GM21825 (cell line): ENCODE measurements around the gene LCN12.

Experiments used
- ATAC-seq: cut with Tn5 transposase; IDR thresholded peaks from one replicate; pipeline ENCODE4 v1.9.1; 2021; ENCODE audit warnings: mild to moderate bottlenecking, moderate library complexity; ENCODE audit not compliant: unreplicated experiment

Gene LCN12

DNA sequence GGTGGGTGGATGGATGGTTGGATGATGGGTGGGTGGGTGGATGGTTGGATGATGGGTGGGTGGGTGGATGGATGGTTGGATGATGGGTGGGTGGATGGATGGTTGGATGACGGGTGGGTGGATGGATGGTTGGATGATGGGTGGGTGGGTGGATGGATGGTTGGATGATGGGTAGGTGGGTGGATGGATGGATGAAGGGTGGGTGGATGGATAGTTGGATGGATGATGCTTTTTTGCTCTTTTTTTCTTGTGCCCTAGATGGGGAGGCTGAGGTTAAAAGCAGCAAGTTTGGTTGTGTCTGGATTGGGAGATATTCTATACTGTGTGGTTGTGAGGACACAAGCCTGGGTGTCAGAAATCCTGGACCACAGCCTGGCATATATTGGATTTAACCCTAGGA is 5.4 kb downstream of the LCN12 start:
- ATAC-seq: no peak

DNA sequence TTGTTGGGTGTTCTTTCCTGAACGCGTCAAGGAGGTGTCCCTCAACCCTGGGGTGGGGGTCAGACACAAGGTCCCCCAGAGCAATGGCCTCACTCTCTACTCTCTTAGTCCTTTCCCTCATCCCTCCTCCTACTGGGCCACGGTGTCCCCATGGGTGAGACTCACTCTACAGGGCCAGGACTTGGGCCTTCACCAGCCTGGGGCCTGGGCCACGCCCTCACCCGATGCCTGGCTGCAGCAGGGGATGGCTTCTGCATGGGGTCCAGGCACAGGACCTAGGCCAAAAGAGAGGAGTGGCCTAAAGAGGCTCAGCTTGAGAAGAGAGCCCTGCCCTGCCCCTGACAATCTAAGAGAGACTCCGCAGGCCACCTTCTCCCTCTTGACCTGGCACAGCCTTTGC is 5.8 kb downstream of the LCN12 start:
- no peak for ATAC-seq

DNA sequence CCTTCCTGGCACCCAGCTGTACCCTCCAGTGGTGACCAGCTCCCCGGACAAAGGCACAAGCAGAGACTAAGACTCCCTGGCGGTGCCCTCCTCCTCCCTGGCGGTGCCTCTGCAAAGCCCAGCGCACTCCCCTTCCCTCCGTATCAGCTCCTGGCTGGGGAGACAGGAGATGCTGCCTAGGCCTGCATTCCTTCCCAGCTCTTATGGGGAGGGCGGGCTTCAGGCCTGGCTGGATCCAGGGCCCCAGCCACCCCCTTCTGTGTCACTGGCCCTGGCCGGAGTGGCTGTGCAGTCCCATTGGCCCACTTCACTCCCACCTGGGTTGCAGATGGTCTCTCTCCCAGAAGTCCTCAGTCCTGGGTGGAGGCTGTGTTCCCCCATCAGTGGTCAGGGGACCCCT is 6.4 kb downstream of the LCN12 start:
- no peak for ATAC-seq

DNA sequence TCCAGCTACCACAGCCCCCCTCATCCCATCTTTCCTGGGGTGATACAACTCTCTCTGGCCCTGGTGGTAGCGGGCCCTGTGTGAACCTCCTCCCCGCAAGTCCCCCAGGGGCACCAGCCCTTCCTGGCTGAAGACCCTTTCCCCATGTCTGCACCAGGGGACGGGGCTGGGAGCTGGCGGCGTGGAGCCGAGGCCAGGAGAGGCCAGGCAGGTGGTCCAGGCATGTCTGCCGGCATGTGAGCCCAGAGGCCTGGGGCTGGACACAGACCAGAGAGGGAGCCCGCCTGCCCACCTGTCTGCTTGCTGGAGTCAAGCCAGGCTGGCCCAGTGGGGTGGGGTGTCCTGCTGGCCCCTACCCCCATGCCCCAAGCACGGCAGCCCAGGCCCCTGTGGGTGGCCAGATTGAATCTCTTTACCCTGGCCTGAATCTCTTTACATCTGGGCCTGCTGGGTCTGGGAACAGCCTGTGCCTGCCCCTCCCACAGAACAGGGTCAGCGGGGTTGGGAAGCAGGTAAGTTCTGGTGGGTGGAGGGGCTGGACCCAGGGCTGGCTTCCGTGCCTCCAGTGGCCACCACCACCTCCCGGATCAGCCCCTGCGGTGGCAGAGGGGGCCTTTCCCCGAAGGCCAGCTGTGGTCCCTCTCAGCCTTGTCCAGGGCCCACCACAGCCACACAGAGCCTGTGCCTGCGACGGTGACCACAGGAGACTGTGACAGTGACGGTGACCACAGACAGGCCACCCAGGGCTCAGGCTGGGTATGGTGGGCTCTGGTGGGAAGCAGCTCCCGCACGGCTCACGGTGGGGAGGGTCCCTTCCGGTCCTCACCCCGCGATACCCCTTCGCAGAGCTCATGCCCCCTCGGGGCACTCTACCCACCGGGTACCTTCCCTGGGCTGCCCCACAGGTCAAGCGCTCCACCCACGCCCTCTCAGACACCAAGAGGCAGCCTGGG is 7.1 kb downstream of the LCN12 start:
- no peak for ATAC-seq

DNA sequence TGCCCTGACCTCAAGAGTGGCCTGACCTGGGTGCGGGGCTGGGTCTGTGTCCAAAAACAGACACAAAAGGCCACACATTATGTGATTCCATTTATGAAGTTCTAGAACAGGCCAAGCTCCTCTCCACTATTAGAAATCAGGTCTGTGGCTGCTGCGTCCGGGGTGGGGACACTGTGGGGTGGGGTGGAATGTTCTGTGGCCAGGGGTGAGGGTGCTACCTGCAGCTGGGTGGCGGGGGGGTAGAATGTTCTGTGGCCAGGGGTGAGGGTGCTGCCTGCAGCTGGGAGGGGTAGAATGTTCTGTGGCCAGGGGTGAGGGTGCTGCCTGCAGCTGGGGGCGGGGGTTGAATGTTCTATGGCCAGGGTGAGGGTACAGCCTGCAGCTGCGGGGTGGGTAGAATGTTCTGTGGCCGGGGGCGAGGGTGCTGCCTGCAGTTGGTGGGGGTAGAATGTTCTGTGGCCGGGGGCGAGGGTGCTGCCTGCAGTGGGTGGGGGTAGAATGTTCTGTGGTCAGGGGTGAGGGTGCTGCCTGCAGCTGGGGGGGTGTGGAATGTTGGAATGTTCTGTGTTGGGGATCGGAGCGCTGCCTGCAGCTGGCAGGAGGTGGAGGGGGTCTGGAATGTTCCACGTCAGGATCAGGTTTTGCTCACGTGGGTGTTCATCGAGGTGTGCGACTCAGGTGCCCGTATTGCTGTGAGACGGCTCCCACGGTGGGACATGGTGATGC is 8.3 kb downstream of the LCN12 start:
- ATAC-seq: no peak

DNA sequence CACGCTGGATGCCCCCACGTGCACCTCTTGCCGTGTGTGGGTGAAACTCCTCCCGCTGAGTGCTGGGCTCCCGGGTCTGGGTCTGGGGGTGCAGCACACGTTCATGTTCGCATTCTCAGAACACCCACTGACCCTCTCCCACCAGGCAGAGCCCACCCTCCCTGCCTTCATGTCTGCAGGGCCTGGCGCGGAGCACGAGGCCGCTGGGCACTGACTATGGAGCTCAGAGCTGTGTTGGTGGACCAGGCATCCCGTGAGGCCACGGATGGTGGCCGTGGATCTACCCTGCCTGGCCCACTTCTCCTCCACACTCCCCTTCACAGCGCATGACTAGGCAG is 8.8 kb downstream of the LCN12 start:
- no peak for ATAC-seq

DNA sequence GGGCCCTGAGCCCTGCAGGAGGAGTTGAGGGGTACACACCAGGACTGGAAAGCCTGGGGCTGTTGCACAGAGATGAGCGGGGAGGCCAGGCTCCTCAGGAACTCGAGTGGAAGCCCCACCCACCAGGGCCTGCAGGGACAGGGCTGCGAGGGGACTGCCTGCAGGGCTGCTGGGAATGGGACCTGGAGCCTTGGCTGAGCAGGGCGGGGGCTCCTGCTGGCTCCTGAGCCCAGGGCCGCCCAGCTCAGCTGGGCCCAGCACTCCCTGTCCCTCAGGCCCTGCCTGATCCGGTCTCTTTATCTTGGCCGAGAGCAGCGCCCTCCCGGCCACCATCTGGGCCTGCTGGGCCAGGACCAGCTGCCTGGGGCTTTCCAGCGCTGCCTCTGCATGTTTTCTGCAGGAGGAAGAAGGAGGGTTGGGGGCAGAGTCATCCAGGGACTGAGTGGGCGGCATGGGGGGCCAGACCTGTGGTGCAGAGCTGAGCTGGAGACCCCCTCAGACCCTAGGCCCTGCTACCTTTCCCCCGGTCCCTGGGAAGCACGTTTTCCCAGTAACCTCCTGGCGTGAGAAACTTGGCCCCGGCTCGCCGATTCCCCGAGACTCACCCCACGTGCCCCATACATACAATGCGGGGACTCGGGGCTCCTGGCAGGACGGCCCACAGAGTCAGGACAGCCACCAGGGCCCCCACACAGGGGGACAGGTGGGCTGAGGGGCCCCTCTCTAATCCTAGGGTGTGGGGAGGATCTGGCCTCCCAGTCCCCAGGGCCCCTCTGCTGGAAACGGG is 9.4 kb downstream of the LCN12 start:
- ATAC-seq: no peak

DNA sequence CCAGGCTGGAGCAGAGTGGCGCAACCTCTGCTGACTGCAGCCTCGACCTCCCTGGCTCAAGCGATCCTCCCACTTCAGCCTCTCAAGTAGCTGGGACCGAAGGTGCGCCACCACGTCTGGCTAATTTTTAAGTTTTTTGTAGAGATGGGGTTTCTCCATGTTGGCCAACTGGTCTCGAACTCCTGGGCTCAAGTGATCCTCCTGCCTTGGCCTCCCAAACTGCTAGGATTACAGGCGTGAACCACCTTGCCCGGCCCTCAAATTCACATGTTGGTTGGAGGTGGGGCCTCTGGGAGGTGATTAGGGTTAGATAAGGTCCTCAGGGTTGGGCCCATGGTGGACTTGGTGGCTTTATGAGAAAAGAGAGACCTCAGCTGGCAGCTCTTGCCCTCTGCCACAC is 10.1 kb downstream of the LCN12 start:
- no peak for ATAC-seq

DNA sequence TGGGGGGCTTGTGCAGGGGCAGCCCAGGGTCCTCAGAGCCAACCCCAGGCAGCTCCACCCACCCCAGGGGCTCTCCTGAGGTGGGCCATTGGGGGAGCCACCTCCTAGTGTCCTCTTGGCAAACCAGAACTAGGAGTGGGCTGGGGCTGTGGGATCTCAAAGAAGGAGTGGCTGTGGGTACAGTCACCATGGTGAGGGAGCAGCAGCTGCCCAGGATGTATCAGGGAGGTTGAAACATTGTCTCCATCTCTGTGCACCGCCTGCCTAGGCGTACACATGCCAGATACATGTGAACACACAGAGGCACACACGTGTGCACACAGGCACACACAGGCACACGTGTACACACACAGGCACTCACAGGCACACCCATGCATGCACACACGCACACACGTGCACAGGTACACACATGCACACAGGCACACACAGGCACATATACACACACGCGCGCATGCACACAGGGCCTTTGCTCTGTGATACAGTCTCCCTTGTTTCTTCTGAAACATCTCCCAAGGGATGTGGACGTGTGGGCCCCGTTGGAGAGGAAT is 10.7 kb downstream of the LCN12 start:
- ATAC-seq: no peak

DNA sequence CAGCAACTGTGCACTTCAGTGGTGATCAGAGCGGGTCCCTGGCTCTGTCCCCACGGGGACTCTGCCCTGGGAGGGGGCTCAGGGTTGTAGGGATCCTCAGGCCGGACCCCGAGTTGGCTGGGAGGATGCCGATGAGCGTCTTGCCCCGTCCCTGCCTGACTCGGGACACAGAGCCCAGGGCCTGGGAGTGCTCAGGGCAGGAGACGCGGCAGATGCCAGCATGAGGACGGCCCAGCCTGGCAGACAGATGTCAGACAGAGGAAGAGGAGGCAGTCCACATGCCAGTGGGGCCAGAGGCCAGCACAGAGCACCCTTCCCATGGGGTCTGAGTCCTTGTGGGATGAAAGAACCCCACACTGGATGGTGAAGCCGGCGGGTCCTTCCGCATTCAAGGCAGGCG is 11.3 kb downstream of the LCN12 start:
- no peak for ATAC-seq

DNA sequence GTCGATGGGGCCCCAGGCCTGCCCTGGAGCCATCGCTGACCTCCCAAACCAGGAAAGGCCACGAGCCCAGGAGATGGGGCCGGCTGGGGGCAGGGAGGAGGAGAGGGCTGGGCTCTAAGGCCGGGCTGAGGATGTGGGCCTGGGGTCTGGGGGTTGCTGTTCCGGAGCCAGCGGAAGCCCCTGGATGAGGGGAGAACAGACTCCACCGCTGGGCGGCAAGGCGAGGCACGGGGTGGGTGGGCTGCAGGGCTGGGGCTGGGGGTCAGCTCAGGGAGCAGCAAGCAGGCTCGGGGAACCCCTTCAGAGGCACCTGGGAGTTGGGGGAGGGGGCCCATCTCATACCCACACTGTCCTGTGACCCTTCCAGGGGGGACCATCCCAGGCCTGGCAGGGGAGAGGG is 11.7 kb downstream of the LCN12 start:
- no peak for ATAC-seq

DNA sequence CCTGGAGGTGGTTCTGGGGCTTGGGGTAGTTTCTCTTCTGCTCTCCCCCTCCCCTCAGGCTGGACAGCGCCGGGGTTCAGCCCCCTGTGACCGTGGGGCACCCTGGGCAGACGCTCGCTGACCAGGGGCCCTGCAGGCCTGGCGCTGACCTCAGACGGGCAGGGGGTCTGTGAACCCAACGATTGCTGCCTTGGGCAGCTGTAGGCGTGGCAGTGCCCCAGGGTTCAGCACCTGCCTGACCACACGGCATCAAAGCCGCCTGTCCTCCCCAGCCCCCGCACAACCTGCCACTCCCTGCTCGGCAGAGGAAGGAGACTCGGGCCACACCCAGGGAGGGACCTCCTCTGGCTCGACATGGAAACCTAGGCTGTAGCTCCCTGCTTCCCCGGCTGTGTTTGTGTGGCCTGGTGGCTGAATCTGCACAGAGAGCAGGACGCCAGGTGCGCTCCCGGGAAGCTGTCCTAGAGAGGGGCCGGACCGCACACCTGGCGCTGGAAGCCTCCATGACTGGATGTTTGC is 12.2 kb downstream of the LCN12 start:
- ATAC-seq: no peak

DNA sequence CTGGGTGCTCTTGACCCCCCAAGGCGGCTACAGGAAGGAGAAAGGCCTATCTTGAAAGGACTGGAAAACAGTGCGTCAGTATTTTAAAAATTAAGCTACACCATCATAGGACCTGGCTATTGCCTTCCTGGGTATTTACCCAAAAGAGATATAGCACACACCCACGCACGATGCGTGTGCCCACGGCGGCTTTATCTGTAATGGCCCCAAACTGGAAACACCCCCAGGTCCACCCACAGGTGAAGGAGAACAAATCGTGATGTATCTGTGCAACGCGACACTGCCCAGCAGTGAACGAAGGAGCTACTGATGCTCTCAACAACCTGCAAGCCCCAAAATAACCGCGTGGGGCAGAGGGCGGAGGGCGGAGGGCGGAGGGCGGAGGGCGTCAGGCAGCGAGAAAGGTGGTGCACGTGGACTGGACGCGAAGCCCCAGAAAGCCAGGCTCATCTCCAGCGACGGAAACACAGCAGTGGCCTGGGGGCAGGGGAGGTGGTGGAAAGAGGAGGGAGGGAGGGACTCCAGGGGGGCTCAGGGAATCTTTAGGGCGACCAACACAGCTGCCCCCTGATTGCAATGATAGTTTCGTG is 12.9 kb downstream of the LCN12 start:
- no peak for ATAC-seq

DNA sequence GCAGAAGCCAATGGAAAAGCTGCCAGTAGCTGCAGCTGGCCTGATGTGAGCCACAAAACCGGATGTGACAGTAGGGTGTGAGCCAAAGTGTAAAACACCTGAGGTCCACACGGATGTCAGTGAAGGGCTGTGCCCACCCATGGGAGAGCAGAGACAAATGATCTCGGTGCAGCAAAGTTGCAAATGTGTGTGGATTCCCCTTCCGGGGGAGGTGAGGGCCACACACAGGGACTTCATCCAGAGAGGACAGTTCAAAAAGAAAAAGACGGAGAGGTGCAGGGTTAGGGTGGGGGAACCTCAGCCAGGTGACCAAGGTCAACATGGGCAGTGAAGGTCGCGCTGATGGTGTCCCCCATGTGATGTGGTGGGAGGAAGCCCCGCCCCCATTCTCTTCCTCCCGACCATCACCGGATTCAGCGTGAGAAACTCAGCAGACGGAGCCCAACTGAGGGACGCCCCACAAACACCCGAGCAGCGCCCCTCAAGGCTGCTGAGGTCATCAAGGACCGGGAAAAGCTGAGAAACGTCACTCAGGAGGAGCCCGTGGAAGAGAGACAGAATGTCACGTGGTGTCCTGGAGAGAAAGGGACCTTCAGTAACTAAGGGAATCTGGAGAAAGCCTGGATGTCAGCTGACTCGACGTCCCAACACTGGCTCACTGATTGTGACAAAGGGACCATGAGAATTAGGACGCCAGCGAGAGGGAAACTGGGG is 13.9 kb downstream of the LCN12 start:
- ATAC-seq: no peak

DNA sequence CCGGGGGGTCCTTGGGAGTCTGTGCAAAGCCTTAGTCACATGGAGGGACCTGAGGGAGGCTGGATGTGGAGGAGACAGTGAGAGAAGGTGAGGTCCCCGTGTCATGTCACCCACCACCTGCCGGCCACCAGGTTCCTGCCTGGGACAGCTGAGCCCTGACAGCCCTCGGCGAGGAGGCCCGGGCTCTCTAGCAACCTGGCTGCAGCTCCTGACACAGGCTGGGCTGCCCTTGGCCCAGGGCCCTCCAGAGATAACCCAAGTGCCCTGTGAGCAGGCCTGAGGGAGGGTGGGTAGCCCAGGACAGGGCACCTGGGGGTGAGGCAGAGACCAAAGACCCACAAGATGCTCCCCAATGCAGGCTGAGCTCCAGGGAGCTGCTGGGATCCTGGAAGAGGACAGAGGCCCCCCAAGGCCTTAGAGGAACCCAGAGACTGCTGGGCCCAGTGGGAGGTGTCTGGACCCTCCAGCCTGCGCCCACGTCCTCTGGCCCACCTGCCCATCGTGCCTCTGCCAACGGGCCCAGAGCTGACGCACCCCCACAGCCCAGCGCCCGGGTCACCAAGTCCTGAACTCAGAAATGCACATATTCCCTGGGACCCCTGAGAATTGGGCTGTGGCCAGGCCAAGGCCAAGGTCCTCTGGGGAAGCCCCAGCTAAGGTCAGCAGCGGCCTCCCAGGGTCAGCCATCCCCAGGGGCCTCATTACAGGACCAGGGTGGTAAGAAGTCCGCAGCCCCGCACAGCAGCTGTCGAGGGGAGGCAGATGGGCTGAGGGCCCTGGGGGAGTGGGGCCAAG is 16.5 kb downstream of the LCN12 start:
- no peak for ATAC-seq

DNA sequence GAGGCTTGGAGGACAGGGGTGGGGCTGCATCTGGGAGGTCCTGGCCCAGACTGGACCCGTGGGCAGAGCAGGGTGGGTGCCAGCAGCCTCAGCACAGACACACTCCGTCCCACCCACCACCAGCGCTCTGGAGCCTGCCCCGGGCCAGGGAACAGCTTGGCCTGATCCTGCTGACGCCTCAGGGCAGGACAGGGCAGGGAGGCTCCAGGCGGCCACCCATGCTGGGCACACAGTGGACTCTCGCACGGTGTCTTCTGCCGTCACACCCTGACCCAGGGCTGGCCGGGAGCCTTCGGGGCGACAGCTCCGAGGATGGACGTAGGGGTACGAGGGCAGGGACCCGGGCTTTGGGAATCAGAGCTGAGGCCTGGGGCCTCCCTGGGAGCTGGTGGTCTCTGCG is 17.1 kb downstream of the LCN12 start:
- no peak for ATAC-seq

DNA sequence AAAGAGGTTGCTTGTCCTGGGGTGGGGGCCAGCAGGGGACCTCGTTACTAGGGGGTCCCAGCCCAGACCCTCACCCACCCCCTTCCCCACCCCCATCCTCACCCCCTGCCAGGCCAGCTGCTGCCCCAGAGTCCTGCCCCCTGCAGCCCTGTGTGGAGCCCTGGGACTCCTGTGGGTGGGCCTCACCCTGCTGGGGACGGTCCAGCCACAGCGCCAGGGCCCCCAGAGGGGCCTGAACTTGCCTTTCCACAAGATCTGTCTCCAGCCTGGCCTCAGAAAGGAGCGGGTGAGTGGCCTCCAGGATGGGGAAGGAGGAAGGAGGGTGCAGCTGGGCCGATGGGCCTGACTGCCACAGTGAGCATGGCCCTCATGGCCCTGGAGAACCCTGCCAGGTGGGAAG is 17.7 kb downstream of the LCN12 start:
- ATAC-seq: no peak

DNA sequence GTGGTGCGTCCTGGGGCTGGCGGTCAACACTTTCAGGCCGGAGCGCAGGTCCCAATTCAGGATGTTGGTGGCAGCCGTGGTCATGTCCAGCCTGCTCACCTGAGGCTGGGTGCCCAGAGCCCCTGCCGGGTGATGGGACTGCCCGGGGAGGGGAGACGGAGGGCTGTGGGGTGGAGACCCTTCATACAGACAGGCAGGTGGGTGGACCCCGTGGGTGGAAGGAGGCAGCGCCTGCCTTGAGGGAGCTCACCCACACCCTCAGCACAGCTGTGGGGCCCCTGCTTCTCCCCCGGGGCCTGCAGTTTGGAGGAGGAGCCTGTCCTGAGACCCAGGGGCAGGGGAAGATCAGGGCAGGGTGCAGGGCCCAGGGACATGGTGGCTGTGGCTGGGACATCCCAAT is 18.3 kb downstream of the LCN12 start:
- no peak for ATAC-seq

DNA sequence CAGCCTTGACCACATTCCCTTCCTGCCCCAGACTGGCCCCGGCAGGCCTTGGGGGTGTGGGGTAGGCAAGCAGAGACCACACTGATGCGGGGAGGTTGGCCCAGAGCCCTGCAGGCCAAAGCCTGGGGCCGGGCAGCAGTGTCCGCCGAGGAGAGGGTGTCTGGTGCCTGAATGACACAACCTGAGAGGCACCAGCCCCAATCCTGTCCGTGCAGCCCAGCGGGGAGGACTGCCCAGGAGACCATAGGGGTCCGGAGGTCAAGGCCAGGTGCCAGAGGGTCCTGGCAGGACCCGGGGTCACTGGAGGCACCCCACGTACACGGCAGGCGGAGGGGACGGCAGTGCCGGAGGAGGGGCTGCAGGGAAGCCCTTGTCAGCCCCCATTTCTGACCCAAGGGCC is 19.7 kb downstream of the LCN12 start:
- ATAC-seq: no peak
